ENCODE results near the gene AIG1.

Gene AIG1

GRCh38 chr6:143127941-143128680 is 67.4 kb downstream of the AIG1 start:
- no peak for DNase-seq (ENCODE audit: low read depth)

- DNase-seq (ENCODE audit: low read depth) = no peak
These were observed 68.0 kb downstream of the AIG1 start for GRCh38 chr6:143128681-143129015.

- no peak for DNase-seq (ENCODE audit: low read depth)
These were observed 70.2 kb downstream of the AIG1 start for GRCh38 chr6:143130928-143131327.

GRCh38 chr6:143135325-143135724 is 74.6 kb downstream of the AIG1 start:
- no peak for DNase-seq (ENCODE audit: low read depth)

- no peak for DNase-seq (ENCODE audit: low read depth)
These were observed 75.3 kb downstream of the AIG1 start for GRCh38 chr6:143135797-143136561.

- no peak for DNase-seq (ENCODE audit: low read depth)
These were observed 76.0 kb downstream of the AIG1 start for GRCh38 chr6:143136647-143137046.

GRCh38 chr6:143139239-143139784 is 78.6 kb downstream of the AIG1 start:
- peak; percentile 2 for DNase-seq (ENCODE audit: low read depth)

- DNase-seq (ENCODE audit: low read depth) = peak; percentile 8
These were observed 79.2 kb downstream of the AIG1 start for GRCh38 chr6:143139884-143140283.

GRCh38 chr6:143140767-143141166 is 80.1 kb downstream of the AIG1 start:
- no peak for DNase-seq (ENCODE audit: low read depth)

- DNase-seq (ENCODE audit: low read depth) = no peak
These were observed 80.8 kb downstream of the AIG1 start for GRCh38 chr6:143141442-143141841.

GRCh38 chr6:143146186-143146851 is 85.6 kb downstream of the AIG1 start:
- DNase-seq (ENCODE audit: low read depth) = no peak

- no peak for DNase-seq (ENCODE audit: low read depth)
These were observed 89.1 kb downstream of the AIG1 start for GRCh38 chr6:143149771-143150170.

- DNase-seq (ENCODE audit: low read depth) = no peak
These were observed 89.6 kb downstream of the AIG1 start for GRCh38 chr6:143150281-143150680.

GRCh38 chr6:143151381-143151780 is 90.7 kb downstream of the AIG1 start:
- DNase-seq (ENCODE audit: low read depth) = no peak

GRCh38 chr6:143155681-143156080 is 95.0 kb downstream of the AIG1 start:
- no peak for DNase-seq (ENCODE audit: low read depth)

GRCh38 chr6:143157131-143157530 is 96.4 kb downstream of the AIG1 start:
- no peak for DNase-seq (ENCODE audit: low read depth)

- DNase-seq (ENCODE audit: low read depth) = no peak
These were observed 97.5 kb downstream of the AIG1 start for GRCh38 chr6:143158113-143158581.

- DNase-seq (ENCODE audit: low read depth) = no peak
These were observed 98.3 kb downstream of the AIG1 start for GRCh38 chr6:143159001-143159400.

- no peak for DNase-seq (ENCODE audit: low read depth)
These were observed 99.3 kb downstream of the AIG1 start for GRCh38 chr6:143160015-143160414.

GRCh38 chr6:143160439-143161220 is 99.9 kb downstream of the AIG1 start:
- no peak for DNase-seq (ENCODE audit: low read depth)

GRCh38 chr6:143163621-143164020 is 102.9 kb downstream of the AIG1 start:
- no peak for DNase-seq (ENCODE audit: low read depth)

GRCh38 chr6:143164565-143165105 is 103.9 kb downstream of the AIG1 start:
- no peak for DNase-seq (ENCODE audit: low read depth)

All from stimulated activated CD8-positive, alpha-beta memory T cell treated with anti-CD3 and anti-CD28 coated beads, Interleukin-4, amount 100 ng/mL, for 24 hours (primary cell).